HG03439 (cell line): ENCODE data around the gene PEMT.

Experiments
- ATAC-seq: cut with Tn5 transposase; IDR thresholded peaks from one replicate; pipeline ENCODE4 v1.9.1; 2021; ENCODE audit warnings: mild to moderate bottlenecking, moderate library complexity; ENCODE audit not compliant: unreplicated experiment

PEMT gene

GRCh38 chr17:17518014-17518413, 73.5 kb downstream of the PEMT start:
- no peak for ATAC-seq

DNA sequence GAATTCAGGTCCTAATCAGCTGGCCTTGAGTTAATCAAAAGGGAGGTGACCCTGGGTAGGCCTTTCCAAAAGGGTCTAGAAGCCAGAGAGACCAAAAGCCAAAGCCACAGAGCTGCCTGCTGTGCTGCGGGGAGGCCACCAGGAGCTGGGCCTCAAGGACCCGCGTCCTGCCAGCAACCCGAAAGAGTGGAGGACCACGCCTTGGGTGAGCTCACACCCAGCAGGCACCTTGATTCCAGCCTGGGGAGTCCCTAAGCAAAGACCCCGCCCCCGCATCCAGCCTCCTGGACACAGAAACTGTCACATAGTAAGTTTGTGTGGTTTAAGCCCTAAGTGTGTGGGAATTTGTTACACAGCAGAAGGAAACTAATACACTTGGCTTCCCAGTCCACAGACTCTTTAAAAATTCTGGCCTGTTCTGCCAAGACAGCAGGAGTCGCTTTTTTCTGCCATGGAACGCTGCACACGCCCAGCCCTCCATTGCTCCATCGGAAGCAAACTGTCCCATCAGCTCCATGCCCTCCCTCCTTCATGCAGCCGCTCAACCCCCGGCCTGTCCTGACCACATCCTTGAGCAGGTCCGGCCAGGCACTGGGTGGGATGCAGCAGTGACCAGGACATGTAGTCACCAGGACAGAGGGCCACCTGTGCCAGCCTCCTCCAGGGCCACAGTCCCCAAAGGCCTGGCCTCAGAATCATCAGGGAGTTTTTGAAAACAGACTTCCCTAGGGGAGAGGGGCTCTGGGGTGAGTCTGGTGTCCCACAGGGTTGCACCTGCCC, 74.4 kb downstream of the PEMT start:
- ATAC-seq, result no peak

DNA sequence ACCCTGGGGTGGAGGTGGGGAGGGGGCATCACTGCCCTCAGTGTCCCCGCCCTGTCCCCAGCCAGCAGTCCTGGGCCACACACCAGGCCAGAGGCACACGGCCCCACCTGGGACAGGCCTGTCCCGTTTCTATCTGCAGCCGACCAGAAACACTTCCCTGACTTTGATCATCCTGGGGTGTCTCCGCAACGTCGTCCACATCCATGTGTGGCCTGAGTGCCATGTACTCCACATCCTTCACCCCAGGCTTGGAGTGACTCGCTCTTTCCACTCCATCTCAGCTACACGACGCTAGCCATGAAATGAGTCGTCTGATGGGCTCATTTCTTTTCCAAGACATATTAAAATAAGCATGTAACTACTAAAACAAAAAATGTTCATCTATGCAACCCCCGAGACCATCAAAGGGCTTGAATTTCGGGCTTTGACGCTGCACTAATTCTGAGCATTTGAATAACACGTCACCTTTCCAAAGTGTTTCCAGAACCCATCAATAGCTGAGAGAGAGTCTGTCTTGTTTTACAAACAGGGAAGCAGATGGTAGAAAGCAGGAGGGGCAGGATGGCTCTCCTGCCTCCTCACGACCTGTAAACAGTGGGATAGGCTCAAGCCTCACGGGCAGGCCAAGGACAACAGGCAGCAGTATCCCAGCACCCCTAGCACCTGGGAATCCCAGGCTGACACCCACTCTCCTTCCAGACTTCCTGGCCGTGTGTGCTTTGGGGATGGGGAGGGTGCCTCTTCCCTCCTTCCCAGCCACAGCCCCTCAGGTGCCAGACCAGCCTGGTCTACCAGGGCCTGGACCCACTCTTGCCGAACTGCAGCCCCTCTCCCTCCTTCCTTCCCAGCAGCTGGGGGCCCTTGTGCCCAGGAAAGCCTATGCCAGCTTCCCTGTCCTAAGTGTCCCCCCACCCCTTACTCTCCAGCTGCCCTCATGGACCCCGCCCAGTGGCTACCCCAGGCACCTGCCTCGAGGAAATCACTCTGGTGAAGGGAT, 75.3 kb downstream of the PEMT start:
- no peak for ATAC-seq

- no peak for ATAC-seq
Measured at GRCh38 chr17:17514993-17515933, 76.2 kb downstream of the PEMT start.

GRCh38 chr17:17514361-17514992, 77.0 kb downstream of the PEMT start:
- ATAC-seq, result no peak

- ATAC-seq, result no peak
Measured at GRCh38 chr17:17513626-17514025, 77.9 kb downstream of the PEMT start.

DNA sequence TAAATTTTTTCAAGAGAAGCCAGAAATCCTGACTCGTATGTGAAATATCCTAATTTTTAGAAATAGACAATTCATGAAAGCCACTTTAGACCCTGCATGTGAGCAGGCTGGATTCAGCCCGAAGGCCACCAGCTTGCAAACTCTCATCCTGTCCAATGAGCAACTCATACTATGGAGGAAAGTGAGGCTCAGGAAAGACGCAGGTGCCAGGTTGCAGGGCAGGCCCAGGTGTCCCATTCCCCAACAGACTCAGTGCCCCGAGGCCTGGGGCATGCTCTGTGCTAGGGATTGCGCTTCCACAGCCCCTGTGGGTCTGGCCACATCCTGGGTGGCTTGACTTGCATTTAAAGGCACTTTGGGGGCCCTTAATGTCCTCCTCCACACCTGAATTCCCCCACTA, 78.6 kb downstream of the PEMT start:
- ATAC-seq, result no peak

- no peak for ATAC-seq
Measured at GRCh38 chr17:17511881-17512858, 79.3 kb downstream of the PEMT start.

- ATAC-seq, result no peak
Measured at GRCh38 chr17:17511293-17511741, 80.2 kb downstream of the PEMT start.

GRCh38 chr17:17510456-17511292, 80.8 kb downstream of the PEMT start:
- ATAC-seq, result no peak

- no peak for ATAC-seq
Measured at GRCh38 chr17:17509601-17510425, 81.7 kb downstream of the PEMT start.

DNA sequence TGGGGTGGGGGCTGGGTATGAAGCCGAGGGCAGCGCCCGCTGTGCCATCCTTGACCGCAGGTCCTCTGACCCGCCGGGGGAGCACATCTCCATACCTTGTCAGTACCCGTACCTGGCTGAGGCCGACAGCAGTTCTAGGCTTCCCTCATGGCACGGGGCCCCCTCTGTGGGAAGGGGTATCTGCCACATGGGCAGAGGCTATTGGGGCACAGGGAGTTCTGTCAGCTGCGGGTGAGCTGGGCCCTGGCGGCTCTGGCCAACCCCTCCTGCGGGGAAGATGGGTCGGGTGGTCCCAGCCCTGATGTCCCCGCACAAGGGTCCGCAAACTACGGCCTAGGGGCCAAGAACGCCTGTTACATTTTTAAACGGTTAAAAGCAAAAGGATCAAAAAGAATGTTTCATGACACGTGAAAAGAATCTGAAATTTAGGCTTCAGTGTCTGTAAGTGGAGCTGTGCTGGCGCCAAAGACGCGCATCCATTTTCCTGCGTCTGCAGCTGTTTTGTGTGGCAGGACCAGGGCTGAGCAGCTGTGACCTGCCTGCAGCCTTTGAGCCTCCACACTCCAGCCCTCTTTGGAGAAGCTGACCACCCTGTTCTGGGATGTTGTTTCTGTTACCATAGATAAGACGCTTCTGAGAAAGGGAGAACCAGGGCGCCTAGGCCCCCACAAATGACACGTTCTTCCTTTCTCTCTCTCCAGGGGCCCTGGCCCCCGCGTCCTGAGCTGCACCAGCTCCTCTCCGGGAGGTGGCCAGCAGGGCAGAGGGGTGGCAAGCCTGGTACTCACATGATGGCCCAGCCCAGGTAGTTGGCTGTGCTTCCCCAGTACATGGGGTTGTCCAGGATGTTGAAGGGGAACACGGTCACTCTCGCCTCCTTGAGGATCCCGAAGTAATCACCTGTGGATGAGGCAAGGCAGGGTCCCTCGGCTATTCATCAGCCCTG, 82.6 kb downstream of the PEMT start:
- ATAC-seq, result no peak

DNA sequence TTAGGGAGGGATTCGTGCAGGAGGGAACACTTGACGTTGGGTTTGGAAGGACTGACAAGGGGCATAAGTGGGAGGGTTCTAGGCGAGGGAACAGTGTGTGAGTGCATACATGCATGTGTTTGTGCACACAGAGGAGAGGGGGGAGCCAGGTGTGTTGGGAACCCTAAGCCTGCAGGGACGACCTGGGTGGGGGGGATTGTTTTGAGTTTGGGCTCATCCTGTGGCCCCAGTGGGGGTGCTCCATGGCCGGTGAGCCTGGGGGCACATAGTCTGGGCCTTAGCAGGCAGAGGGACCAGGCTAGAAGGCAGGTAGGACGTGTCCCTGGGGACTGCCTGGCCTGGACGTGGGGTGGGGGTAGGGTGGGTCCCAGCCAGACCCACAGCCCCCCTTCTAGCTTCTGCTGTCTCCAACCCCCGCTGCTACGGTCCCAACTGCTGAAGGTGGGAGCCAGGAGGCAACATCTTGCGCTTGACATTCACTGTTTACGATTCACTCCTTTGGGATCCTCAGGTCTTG, 83.4 kb downstream of the PEMT start:
- ATAC-seq, result no peak

DNA sequence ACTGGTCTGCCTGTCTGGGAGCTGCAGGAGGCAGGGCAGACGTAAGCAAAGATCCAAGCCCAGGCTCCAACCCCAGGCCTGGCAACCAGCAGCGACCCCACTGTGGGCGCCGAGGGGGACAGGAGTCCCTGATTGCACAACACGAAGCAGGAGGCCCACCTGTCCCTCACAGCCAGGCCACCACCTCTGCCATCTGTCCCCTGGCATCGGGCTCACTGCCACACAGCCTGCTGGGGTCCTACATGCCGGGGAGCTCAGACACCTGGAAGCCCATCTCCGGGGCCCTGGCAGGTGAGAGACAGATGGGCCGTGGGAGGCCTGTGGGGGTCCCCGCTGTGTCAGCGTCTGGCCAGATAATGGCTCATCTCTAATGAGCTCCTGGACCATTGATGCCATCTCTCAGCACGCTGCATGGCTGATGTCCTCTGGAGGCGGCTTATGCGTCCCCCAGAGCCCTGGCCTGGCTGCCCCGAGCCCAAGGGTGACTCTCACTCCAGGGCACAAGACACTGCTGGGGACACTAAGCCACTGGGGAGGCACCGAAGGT, 84.0 kb downstream of the PEMT start:
- ATAC-seq, result no peak

DNA sequence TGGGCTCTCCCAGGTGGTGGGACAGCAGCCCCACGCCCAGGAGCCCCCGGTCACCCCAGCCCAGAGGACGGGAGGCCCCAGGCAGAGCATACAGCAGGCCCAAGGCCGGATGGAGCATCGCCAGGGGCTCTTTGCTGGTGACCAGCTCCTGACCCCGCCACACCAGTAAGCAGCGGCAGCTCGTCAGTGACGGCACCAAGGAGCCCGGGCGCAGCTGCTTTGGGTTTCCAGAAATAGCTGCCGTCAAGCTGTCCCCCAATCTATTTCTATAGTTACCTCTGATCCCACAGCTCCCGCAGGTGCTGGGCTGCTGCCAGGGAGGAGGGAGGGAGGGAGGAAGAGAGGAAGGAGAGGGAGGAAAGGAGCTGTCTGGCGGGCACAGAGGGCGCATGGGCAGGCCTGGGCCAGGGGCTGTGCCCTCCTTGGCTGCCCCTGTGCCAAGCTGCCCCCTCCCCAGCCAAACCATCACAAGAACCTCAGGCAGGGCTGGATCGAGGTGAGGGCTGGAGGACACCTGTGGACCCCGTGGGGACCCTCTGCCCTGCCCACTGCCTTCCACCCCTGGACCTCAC, 84.5 kb downstream of the PEMT start:
- ATAC-seq, result no peak
